NCI-H1048 (cell line): ENCODE results near the gene KRTAP5-3.
"Not testable (repeated sequence)": the region's sequence is repeated elsewhere in the genome, so short reads cannot be mapped to it uniquely, and the experiment has no call there.

ENCODE experiments used
- DNase-seq: peaks from one replicate; lab custom pipeline; 2025; lab: John Stamatoyannopoulos, UW

The KRTAP5-3 gene

GRCh38 chr11:1619449-1619848 lies 11.2 kb upstream of the KRTAP5-3 start:
- DNase-seq: no peak

GRCh38 chr11:1618231-1618630 lies 10.0 kb upstream of the KRTAP5-3 start:
- no peak for DNase-seq

- not testable (repeated sequence) for DNase-seq
These were observed 362 bp downstream of the KRTAP5-3 start for GRCh38 chr11:1607901-1608300.

GRCh38 chr11:1607156-1607845 lies 962 bp downstream of the KRTAP5-3 start:
- DNase-seq: not testable (repeated sequence)

- not testable (repeated sequence) for DNase-seq
These were observed 2.3 kb downstream of the KRTAP5-3 start for GRCh38 chr11:1605923-1606322.

GRCh38 chr11:1604711-1605110 lies 3.6 kb downstream of the KRTAP5-3 start:
- DNase-seq: no peak

- no peak for DNase-seq
These were observed 4.1 kb downstream of the KRTAP5-3 start for GRCh38 chr11:1604181-1604580.

GRCh38 chr11:1603629-1604028 lies 4.6 kb downstream of the KRTAP5-3 start:
- DNase-seq: no peak

GRCh38 chr11:1601663-1602062 lies 6.6 kb downstream of the KRTAP5-3 start:
- DNase-seq: peak; percentile 6

- no peak for DNase-seq
These were observed 7.6 kb downstream of the KRTAP5-3 start for GRCh38 chr11:1600626-1601025.

- no peak for DNase-seq
These were observed 9.4 kb downstream of the KRTAP5-3 start for GRCh38 chr11:1598816-1599215.

GRCh38 chr11:1598406-1598805 lies 9.9 kb downstream of the KRTAP5-3 start:
- not testable (repeated sequence) for DNase-seq

- DNase-seq: no peak
These were observed 10.3 kb downstream of the KRTAP5-3 start, which contains the start of gene KRTAP5-2 for GRCh38 chr11:1597994-1598380. TSS of gene KRTAP5-2 (minus strand) at chr11:1598294. CDS start at chr11:1598250, 44 bp downstream.

GRCh38 chr11:1597331-1597993 lies 10.8 kb downstream of the KRTAP5-3 start:
- no peak for DNase-seq

- DNase-seq: not testable (repeated sequence)
These were observed 11.6 kb downstream of the KRTAP5-3 start for GRCh38 chr11:1596576-1597121.

- not testable (repeated sequence) for DNase-seq
These were observed 12.2 kb downstream of the KRTAP5-3 start for GRCh38 chr11:1595994-1596575.

GRCh38 chr11:1592628-1593027 lies 15.6 kb downstream of the KRTAP5-3 start:
- DNase-seq: no peak

- no peak for DNase-seq
These were observed 18.3 kb downstream of the KRTAP5-3 start for GRCh38 chr11:1589996-1590395.

- DNase-seq: not testable (repeated sequence)
These were observed 18.9 kb downstream of the KRTAP5-3 start for GRCh38 chr11:1589191-1589963.

GRCh38 chr11:1586699-1587098 lies 21.6 kb downstream of the KRTAP5-3 start:
- no peak for DNase-seq

GRCh38 chr11:1584661-1585370 lies 23.4 kb downstream of the KRTAP5-3 start, which contains the start of gene KRTAP5-1:
TSS of gene KRTAP5-1 (minus strand) at chr11:1585283. CDS start at chr11:1585249, 34 bp downstream.
- DNase-seq: not testable (repeated sequence)
